Measurements from ENCODE around the gene PPP1R2C. TPM values are rescaled to one million over a fixed set of nuclear protein-coding genes. Genes with fewer than 3 reads are reported as not detected.

PPP1R2C gene
- total RNA-seq, 2 donors from 2014 or later: not detected

DNA sequence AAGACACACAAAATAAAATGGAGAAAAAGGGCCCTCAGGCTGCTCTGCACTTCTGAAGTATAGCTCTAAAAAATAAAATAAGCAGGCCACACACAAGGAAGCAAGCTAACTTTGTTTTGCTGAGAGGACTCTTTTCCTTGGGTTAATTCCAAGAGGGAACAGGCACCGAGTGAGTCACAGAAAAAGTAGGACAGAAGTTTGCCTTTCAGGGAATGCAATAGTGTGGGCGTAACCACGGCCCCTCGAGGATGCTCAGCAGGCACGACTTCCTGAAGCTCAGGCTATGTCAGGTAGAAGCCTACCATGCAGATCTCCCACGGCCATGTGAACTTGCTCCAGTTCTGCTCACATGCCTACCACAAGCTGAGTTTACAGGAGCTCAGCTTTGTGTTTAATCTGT lies 22.1 kb downstream of the PPP1R2C start:
- no peak for DNase-seq (ENCODE audit: low spot score in 2 of 2)
- no peak for ATAC-seq
- Mint-ChIP-seq H3K9me3 (no peaks in the 10 kb centered on the region), H3K27ac (no peak overlapping the region), H3K36me3 (no peaks in the 10 kb centered on the region)

DNA sequence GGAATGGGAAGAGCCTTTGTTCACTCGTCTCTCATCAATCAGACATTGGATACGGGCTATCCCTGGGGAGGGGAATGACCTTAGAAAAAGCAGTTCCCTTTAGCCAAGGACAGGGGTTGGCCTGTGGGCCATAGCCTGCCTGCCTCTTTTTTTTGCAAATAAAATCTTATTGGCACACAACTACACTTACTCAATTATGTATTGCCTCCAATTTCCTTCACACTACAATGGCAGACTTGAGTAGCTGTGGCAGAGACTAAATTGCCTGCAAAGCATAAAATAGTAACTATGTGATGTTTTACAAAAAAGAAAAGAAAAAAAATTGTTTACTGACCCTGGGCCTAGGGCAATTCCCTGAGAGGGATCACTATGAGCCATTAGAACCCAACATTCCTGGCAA lies 23.4 kb downstream of the PPP1R2C start:
- ATAC-seq: no peak
- Mint-ChIP-seq H3K27ac (no peak overlapping the region), H3K36me3 (no peaks in the 10 kb centered on the region)

DNA sequence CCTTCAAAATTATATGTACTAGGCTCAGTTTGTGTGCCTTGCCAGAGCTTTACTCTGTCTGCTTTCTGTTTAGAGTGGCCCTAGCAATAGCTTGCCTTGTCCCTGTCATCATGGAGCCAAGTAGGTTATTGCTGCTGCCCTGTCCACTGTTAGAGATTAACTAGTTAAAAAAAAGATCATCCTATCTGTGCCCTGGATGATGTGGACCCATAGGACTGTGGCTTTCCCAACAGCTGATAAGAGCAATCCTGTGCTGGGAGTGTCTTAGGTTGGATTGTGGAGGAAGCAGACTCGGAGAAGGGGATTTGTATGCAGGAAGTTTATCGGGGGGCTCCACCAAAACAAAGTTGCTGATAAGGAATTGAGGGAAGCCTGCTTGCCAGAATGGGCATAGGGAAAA lies 23.8 kb downstream of the PPP1R2C start:
- Mint-ChIP-seq H3K36me3 (no peaks in the 10 kb centered on the region), H3K27ac (no peak overlapping the region), H3K9me3 (no peaks in the 10 kb centered on the region)
- DNase-seq (ENCODE audit: low spot score in 2 of 2) (no peak), ATAC-seq (no peak)

More for the DNA sequence above, 23.4 kb downstream of the PPP1R2C start:
- no peak for DNase-seq (ENCODE audit: low spot score in 2 of 2)
- no peaks in the 10 kb centered on the region for H3K9me3 Mint-ChIP-seq

DNA sequence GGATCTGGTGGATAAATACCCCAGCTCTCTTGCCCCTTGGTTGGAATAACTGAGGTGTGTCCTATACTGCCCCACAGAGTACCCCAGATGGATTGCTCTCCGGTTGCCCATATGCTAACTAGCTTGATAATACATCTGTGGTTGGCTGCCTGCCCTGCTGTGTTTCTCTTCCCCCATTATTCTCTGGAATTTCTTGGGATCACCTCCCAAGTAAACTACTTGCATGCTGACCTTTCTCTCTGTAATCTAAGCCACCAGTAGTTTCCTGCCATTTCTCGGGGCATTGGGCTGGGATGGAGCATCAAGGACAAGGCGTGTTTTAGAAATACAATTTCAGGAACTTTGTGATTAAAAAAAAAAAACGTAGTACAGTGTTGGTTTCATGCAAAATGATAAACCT lies 25.2 kb downstream of the PPP1R2C start:
- Mint-ChIP-seq H3K27ac (no peak overlapping the region), H3K36me3 (no peaks in the 10 kb centered on the region), H3K9me3 (no peaks in the 10 kb centered on the region)
- ATAC-seq (no peak), DNase-seq (ENCODE audit: low spot score in 2 of 2) (no peak)

DNA sequence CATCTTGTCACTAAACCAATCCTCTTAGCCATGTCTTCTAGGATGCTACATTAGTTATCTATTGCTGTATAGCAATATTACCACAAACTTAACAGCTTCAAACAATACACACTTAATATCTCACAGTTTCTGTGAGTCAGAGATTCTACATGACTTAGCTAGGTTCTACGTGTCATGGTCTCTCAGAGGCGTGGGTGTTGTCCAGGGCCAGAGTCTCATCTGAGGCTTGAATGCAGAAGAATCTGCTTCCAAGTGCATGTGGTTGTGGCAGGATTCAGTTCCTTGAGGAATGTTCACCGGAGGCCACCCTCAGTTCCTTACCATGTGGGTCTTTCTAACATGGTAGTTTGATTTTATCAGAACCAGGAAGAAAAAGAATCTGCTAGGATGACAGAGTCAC lies 26.4 kb downstream of the PPP1R2C start:
- no peak for DNase-seq (ENCODE audit: low spot score in 2 of 2)
- H3K9me3 Mint-ChIP-seq: no peaks in the 10 kb centered on the region
- no peak overlapping the region for H3K27ac Mint-ChIP-seq
- no peaks in the 10 kb centered on the region for H3K36me3 Mint-ChIP-seq
- no peak for ATAC-seq

DNA sequence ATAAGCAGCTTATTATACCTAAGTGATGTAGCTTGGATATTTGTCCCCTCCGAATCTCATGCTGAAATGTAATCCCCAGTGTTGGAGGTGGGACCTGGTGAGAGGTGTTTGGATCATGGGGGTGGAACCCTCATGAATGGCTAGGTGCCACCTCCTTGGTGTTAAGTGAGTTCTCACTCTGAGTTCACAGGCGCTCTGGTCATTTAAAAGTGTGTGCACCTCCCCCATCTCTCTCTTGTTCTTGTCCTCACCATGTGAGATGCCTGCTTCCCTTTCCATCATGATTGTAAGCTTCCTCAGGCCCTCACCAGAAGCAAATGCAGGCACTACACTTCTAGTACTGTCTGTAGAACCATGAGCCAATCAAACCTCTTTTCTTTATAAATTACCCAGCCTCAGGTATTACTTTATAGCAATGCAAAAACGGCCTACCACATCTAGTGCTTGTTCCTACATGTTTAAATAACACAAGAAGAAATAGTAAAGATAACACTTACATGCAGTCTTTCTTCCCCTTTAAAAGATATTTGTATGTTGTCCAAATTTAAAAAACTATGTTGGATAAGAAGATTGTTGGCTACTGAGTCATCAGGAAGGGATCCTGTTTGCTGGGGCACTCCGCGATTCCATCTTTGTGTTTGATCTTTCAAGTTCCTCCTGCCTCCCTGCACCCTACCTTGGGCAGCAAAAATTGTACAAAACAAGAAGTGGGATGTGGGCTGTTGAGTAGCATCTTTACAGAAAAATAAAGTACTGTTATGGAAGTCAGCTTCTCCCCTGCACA lies 29.7 kb downstream of the PPP1R2C start:
- Mint-ChIP-seq H3K36me3 (no peaks in the 10 kb centered on the region), H3K9me3 (no peaks in the 10 kb centered on the region), H3K27ac (no peak overlapping the region)
- no peak for ATAC-seq
- no peak for DNase-seq (ENCODE audit: low spot score in 2 of 2)

DNA sequence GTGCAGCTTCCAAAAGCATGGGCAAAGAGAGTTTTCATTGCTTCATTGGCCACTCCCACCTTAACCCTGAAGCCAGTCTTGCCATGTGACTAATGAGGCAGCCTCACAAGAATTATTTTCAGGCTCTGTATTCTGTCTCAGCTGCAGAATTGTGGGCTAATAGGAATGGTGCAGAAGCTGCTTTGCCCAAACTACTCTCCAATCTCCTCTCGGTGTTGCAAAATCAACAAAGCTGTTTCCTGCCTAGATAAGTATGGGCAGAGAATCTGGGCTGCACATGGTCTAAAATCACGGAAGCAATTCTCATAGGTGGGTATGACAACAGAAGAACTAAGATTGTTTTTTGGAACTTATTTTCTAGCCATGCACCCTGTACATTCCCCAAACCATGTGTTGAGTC lies 31.4 kb downstream of the PPP1R2C start:
- ATAC-seq: no peak
- H3K27ac Mint-ChIP-seq: no peak overlapping the region
- DNase-seq (ENCODE audit: low spot score in 2 of 2): no peak
- H3K9me3 Mint-ChIP-seq: no peaks in the 10 kb centered on the region
- no peaks in the 10 kb centered on the region for H3K36me3 Mint-ChIP-seq

DNA sequence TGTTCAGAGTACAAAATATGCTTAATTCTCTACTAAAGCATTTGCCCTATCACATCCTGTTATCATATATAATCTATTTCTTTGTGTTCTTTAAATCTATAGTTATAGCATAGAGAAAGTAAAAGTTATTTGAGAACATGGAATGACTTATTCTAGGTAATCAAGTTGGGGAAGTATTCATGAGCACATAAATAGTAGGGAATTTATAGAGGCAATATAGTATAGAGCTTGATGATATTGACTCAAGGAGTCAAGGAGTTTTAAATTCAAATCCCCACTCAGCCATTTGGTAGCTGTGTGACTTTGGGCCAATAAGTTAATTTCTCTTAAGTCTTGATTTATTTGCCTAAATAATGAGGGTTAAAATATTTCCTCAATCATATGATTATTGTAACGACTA lies 37.5 kb downstream of the PPP1R2C start:
- no peaks in the 10 kb centered on the region for H3K9me3 Mint-ChIP-seq
- ATAC-seq (no peak), DNase-seq (ENCODE audit: low spot score in 2 of 2) (no peak)
- no peak overlapping the region for H3K27ac Mint-ChIP-seq
- no peaks in the 10 kb centered on the region for H3K36me3 Mint-ChIP-seq

DNA sequence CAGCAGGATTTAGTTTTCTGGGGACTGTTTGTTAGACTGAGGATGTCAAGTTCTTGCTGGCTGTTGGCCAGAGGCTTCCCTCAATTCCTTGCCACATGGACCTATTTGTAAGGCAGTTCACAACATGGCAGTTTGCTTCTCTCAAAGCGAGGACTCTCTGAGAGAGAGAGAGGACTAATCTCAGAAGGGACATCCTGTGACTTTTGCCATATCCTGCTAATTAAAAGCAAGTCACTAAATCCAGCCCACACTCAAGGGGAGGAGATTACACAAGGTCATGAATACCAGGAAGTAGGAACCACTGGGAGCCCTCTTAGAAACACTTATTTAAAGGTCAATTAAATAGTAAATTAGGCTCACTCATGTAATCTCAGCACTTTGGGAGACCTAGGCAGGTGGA lies 38.2 kb downstream of the PPP1R2C start:
- Mint-ChIP-seq H3K36me3 (no peaks in the 10 kb centered on the region), H3K9me3 (no peaks in the 10 kb centered on the region), H3K27ac (no peak overlapping the region)
- no peak for DNase-seq (ENCODE audit: low spot score in 2 of 2)
- no peak for ATAC-seq

DNA sequence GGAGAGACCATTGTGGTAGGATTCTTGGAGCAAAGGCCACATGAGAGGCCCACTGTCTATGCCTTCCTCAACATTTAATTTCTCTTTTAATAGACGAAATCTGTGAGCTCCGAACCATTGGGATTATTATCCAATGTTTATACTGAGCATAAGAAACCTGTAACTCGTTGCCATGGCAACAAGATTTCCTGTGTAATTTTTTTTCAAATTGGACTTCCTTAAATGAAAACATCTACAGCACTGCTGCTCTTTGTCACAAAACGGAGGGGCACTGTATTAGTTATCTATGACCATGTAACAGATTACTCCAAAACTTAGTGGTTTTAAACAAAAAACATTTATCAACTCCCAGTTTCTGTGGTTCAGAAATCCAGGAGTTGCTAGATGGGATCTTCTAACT lies 38.7 kb downstream of the PPP1R2C start:
- DNase-seq (ENCODE audit: low spot score in 2 of 2) (no peak), ATAC-seq (no peak)
- H3K27ac Mint-ChIP-seq: no peak overlapping the region
- no peaks in the 10 kb centered on the region for H3K9me3 Mint-ChIP-seq
- no peaks in the 10 kb centered on the region for H3K36me3 Mint-ChIP-seq

DNA sequence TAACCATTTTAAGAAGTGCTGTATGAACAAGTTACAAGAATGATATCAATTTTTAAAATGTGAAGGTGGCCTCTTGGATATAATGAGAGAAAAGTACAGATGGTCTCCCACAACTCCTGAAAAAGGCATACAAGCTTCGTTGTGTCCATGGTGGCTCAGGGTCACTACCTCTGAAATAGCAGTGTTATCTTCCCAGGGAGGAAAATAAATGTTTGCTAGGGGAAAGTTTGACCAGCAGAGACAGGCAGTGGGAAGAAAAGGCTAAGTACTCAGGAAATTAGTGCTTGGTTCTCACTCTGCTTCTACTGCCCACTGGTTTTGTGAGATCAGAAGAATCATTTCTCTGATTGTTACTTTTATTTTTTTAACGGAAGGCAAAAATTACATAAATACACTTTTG lies 39.4 kb downstream of the PPP1R2C start:
- DNase-seq (ENCODE audit: low spot score in 2 of 2): no peak
- Mint-ChIP-seq H3K36me3 (no peaks in the 10 kb centered on the region), H3K27ac (no peak overlapping the region), H3K9me3 (no peaks in the 10 kb centered on the region)
- no peak for ATAC-seq

DNA sequence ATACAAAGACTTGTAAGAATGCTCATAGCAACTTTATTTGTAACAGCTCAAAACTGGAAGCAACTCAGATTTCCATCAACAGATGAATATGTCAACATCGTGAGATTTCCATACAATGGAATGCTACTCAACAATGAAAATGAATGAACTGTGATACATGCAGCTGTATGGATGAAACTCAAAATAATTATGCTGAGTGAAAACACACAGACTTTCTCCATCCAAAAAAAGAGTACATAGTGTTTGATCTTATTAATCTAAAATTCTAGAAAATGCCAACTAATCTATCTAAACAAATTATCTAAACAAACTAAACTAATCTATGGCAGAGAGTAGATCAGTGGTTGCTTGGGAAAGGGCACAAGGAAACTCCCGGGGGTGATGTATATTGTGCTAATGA lies 42.7 kb downstream of the PPP1R2C start:
- Mint-ChIP-seq H3K9me3 (no peaks in the 10 kb centered on the region), H3K36me3 (no peaks in the 10 kb centered on the region), H3K27ac (no peak overlapping the region)
- DNase-seq (ENCODE audit: low spot score in 2 of 2) (no peak), ATAC-seq (no peak)

DNA sequence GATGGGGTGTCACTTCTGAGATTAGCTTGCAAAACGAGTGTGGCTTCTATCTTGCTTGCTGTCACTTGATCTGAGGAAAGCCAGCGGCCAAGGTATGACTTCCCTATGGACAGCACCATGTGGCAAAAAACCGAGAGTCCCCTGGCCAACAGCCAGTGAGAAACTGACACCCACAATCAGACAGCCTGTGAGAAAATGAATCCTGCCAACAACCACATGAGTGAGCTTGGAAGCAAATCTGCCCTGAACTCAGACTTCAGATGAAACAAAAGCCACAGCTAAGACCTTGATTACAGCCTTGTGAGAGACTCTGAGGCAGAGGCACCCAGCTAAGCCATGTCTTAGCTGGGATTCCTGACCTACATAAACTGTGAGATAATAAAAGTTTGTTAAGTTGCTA lies 45.5 kb downstream of the PPP1R2C start:
- Mint-ChIP-seq H3K36me3 (no peaks in the 10 kb centered on the region), H3K27ac (no peak overlapping the region), H3K9me3 (no peaks in the 10 kb centered on the region)
- no peak for ATAC-seq
- DNase-seq (ENCODE audit: low spot score in 2 of 2): no peak
